Astrocyte (in vitro differentiated cells and primary cell): ENCODE results near the gene HLF. TPM values are rescaled to one million over a fixed set of nuclear protein-coding genes. Genes with fewer than 3 reads are reported as not detected.

Source experiments
- DNase-seq: peaks from one replicate; pipeline ENCODE4 v3.0.0-alpha.2; 2010; ENCODE audit warnings: low read depth
- FAIRE-seq: peaks from 2 replicates; lab custom pipeline; 2011; peaks lifted over from hg19 to GRCh38; lab: Jason Lieb, UNC
- H2AFZ ChIP-seq: 2 replicates; pipeline ENCODE4 v1.6.0; 2012; ENCODE audit warnings: low read depth, low read length, inconsistent platforms
- H3K27ac ChIP-seq: 2 replicates; pipeline ENCODE4 v1.5.1; 2011; ENCODE audit warnings: low read depth, low read length, inconsistent platforms
- H3K27me3 ChIP-seq: 2 replicates; pipeline ENCODE4 v1.6.0; 2011; ENCODE audit warnings: low read length, inconsistent platforms; ENCODE audit not compliant: insufficient read depth
- H3K36me3 ChIP-seq: 2 replicates; pipeline ENCODE4 v1.5.1; 2011; ENCODE audit warnings: low read length, inconsistent platforms; ENCODE audit not compliant: insufficient read depth
- H3K4me1 ChIP-seq: 2 replicates; pipeline ENCODE4 v1.5.1; 2011; ENCODE audit warnings: low read length, inconsistent platforms; ENCODE audit not compliant: insufficient read depth
- H3K4me2 ChIP-seq: 2 replicates; pipeline ENCODE4 v1.6.0; 2012; ENCODE audit warnings: low read length, inconsistent platforms
- H3K4me3 ChIP-seq: 2 replicates; pipeline ENCODE4 v1.5.1; 2011; ENCODE audit warnings: low read depth, mild to moderate bottlenecking, low read length, inconsistent platforms; ENCODE audit not compliant: insufficient read depth
- H3K79me2 ChIP-seq: 2 replicates; pipeline ENCODE4 v1.6.0; 2012; ENCODE audit warnings: mild to moderate bottlenecking, low read length, inconsistent platforms; ENCODE audit not compliant: insufficient read depth
- H3K9ac ChIP-seq: 2 replicates; pipeline ENCODE4 v1.6.0; 2012; ENCODE audit warnings: mild to moderate bottlenecking, low read length, inconsistent platforms
- H3K9me3 ChIP-seq: 2 replicates; pipeline ENCODE4 v1.5.1; 2012; ENCODE audit warnings: low read depth, mild to moderate bottlenecking, low read length, inconsistent platforms; ENCODE audit not compliant: insufficient read depth
- H4K20me1 ChIP-seq: 2 replicates; pipeline ENCODE4 v1.6.0; 2012; ENCODE audit warnings: low read length, inconsistent platforms; ENCODE audit not compliant: insufficient read depth
- H3K27ac Mint-ChIP-seq: one replicate; pipeline ENCODE4 v1.8.0; 2021; ENCODE audit warnings: mild to moderate bottlenecking, mixed read lengths; ENCODE audit not compliant: unreplicated experiment
- H3K27me3 Mint-ChIP-seq: one replicate; pipeline ENCODE4 v1.8.0; 2021; ENCODE audit warnings: low read depth, mixed read lengths; ENCODE audit not compliant: unreplicated experiment
- H3K36me3 Mint-ChIP-seq: one replicate; pipeline ENCODE4 v1.8.0; 2021; ENCODE audit warnings: low read depth, mixed read lengths; ENCODE audit not compliant: unreplicated experiment
- H3K4me1 Mint-ChIP-seq: one replicate; pipeline ENCODE4 v1.8.0; 2021; ENCODE audit warnings: low read depth, mixed read lengths; ENCODE audit not compliant: unreplicated experiment
- H3K4me3 Mint-ChIP-seq: one replicate; pipeline ENCODE4 v1.8.0; 2021; ENCODE audit warnings: mild to moderate bottlenecking, moderate library complexity, mixed read lengths; ENCODE audit not compliant: unreplicated experiment
- H3K9me3 Mint-ChIP-seq: one replicate; pipeline ENCODE4 v1.8.0; 2021; ENCODE audit warnings: mild to moderate bottlenecking, mixed read lengths; ENCODE audit not compliant: unreplicated experiment
- CTCF ChIP-seq: IDR thresholded peaks from 2 replicates; pipeline ENCODE4 v1.5.1; 2011; ENCODE audit warnings: low read depth, mild to moderate bottlenecking, inconsistent platforms, low read length, moderate library complexity; ENCODE audit not compliant: insufficient read depth
- EZH2 ChIP-seq: IDR thresholded peaks from 2 replicates; pipeline ENCODE4 v1.6.1; 2012; ENCODE audit warnings: mild to moderate bottlenecking, low read length, inconsistent platforms; ENCODE audit not compliant: insufficient read depth
- total RNA-seq: library from RNA; stranded (reverse); gene quantifications from 2 replicates; pipeline ENCODE4 v1.2.1, GENCODE V29; 2021

The HLF gene
- total RNA-seq, 1 donor from 2014 or later: not detected

DNA sequence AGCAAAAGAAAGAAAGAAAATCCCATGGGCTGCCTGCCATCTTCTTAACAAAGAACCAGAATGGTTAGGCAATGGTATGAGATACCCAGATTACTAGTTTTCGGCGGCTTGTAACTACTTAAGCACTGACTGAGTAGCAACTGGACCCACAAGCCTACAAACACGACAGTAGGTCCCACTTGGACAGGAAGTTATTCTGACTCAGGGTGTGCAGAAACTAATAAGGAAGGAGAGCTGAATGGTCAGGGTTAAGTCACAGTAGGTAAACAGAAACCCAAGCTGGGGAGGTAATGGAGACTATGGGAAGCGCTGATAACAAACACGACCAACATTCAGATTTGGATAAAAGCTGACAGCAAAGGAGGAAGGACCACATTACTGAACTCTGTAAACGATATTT lies 10.4 kb upstream of the HLF start:
- no peak overlapping the region for H3K27ac Mint-ChIP-seq
- no peak for FAIRE-seq
- H2AFZ ChIP-seq: no peak overlapping the region
- H3K36me3 Mint-ChIP-seq: no peaks in the 10 kb centered on the region
- peaks cover 11% of the 10 kb centered on the region for H3K27me3 Mint-ChIP-seq
- no peaks in the 10 kb centered on the region for H3K36me3 ChIP-seq
- H3K4me3 Mint-ChIP-seq: no peak overlapping the region
- TF ChIP-seq CTCF (no peak), EZH2 (no peak)
- H3K9ac ChIP-seq: no peak overlapping the region
- no peaks in the 10 kb centered on the region for H3K4me1 Mint-ChIP-seq
- no peak overlapping the region for H3K4me2 ChIP-seq
- H3K27me3 ChIP-seq: no peaks in the 10 kb centered on the region
- no peaks in the 10 kb centered on the region for H3K4me1 ChIP-seq
- H3K9me3 Mint-ChIP-seq: peaks cover 2% of the 10 kb centered on the region
- no peak overlapping the region for H3K4me3 ChIP-seq
- H3K27ac ChIP-seq: no peak overlapping the region
- H4K20me1 ChIP-seq: no peaks in the 10 kb centered on the region
- no peak for DNase-seq
- no peaks in the 10 kb centered on the region for H3K9me3 ChIP-seq
- H3K79me2 ChIP-seq: no peaks in the 10 kb centered on the region

DNA sequence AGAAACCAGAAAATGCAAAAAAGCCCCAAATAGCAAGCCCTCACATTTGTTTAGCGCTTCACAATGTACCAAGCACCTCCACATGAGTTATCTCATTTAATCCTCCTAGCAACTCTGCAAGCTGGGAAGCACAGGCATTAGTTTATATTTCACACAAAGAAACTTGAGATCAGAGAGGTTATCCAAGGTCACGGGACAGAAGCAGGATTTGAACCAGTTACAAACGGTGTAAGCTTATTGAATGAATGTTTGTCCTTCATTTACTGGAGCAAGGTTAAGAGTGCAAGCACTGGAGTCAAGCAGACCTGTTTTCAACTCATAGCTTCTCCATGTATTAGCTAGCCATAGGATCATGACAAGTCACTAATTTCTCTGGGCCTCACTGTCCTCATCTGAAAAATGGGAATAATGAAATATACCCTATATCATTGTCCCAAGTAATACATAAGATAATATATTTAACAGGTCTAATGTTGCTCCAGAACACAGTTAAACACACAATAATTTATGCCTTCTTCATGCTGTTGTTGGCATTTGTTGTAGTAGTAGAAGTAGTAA lies 6.1 kb upstream of the HLF start:
- Histone ChIP-seq H3K9ac (no peak overlapping the region), H3K9me3 (no peaks in the 10 kb centered on the region), H3K27me3 (peaks cover 19% of the 10 kb centered on the region), H3K4me2 (no peak overlapping the region), H3K79me2 (no peaks in the 10 kb centered on the region), H3K27ac (no peak overlapping the region), H3K36me3 (no peaks in the 10 kb centered on the region), H3K4me1 (no peaks in the 10 kb centered on the region), H4K20me1 (no peaks in the 10 kb centered on the region), H2AFZ (no peak overlapping the region), H3K4me3 (no peak overlapping the region)
- TF ChIP-seq CTCF: no peak
- no peak for TF ChIP-seq EZH2
- Mint-ChIP-seq H3K4me1 (no peaks in the 10 kb centered on the region), H3K4me3 (no peak overlapping the region), H3K27me3 (peaks cover 20% of the 10 kb centered on the region), H3K27ac (no peak overlapping the region), H3K9me3 (no peaks in the 10 kb centered on the region), H3K36me3 (peaks cover 3% of the 10 kb centered on the region)
- no peak for FAIRE-seq
- DNase-seq: no peak

GRCh38 chr17:55259684-55260111 lies 5.1 kb upstream of the HLF start:
- peaks cover 2% of the 10 kb centered on the region for H3K9me3 Mint-ChIP-seq
- H3K27ac Mint-ChIP-seq: no peak overlapping the region
- H3K27me3 Mint-ChIP-seq: peaks cover 27% of the 10 kb centered on the region
- Histone ChIP-seq H3K79me2 (no peaks in the 10 kb centered on the region), H4K20me1 (no peaks in the 10 kb centered on the region), H2AFZ (no peak overlapping the region), H3K9ac (no peak overlapping the region), H3K9me3 (no peaks in the 10 kb centered on the region), H3K36me3 (no peaks in the 10 kb centered on the region), H3K4me2 (no peak overlapping the region), H3K27me3 (peaks cover 29% of the 10 kb centered on the region), H3K4me3 (no peak overlapping the region), H3K27ac (no peak overlapping the region), H3K4me1 (peaks cover 5% of the 10 kb centered on the region)
- H3K4me3 Mint-ChIP-seq: no peak overlapping the region
- TF ChIP-seq CTCF (no peak), EZH2 (no peak)
- peaks cover 3% of the 10 kb centered on the region for H3K36me3 Mint-ChIP-seq
- FAIRE-seq (no peak), DNase-seq (no peak)
- no peaks in the 10 kb centered on the region for H3K4me1 Mint-ChIP-seq
